GM12872 (cell line): Measurements from ENCODE around the gene SF1.

Source experiments
- TF ChIP-seq, protein P1 (sequence below): IDR thresholded peaks from 3 replicates; pipeline ENCODE4 v1.5.1; 2011; ENCODE audit warnings: low read depth, mild to moderate bottlenecking, low read length, moderate library complexity; ENCODE audit not compliant: insufficient read depth

Gene SF1

DNA sequence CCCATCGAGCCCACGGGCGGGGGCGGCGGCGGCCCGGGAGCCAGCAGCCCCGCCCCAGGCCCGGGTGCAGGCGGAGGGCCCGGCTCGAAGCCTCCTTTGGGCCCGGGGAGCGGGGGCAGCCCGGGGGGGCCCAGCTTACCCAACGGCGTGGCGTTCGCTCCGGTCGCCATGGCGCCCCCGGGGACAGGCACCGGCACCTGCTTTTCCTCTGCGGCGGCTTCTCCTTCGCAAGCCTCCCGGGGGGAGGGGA is 194 bp downstream of the SF1 start:
- TF ChIP-seq, protein P1, sequence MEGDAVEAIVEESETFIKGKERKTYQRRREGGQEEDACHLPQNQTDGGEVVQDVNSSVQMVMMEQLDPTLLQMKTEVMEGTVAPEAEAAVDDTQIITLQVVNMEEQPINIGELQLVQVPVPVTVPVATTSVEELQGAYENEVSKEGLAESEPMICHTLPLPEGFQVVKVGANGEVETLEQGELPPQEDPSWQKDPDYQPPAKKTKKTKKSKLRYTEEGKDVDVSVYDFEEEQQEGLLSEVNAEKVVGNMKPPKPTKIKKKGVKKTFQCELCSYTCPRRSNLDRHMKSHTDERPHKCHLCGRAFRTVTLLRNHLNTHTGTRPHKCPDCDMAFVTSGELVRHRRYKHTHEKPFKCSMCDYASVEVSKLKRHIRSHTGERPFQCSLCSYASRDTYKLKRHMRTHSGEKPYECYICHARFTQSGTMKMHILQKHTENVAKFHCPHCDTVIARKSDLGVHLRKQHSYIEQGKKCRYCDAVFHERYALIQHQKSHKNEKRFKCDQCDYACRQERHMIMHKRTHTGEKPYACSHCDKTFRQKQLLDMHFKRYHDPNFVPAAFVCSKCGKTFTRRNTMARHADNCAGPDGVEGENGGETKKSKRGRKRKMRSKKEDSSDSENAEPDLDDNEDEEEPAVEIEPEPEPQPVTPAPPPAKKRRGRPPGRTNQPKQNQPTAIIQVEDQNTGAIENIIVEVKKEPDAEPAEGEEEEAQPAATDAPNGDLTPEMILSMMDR = no peak

DNA sequence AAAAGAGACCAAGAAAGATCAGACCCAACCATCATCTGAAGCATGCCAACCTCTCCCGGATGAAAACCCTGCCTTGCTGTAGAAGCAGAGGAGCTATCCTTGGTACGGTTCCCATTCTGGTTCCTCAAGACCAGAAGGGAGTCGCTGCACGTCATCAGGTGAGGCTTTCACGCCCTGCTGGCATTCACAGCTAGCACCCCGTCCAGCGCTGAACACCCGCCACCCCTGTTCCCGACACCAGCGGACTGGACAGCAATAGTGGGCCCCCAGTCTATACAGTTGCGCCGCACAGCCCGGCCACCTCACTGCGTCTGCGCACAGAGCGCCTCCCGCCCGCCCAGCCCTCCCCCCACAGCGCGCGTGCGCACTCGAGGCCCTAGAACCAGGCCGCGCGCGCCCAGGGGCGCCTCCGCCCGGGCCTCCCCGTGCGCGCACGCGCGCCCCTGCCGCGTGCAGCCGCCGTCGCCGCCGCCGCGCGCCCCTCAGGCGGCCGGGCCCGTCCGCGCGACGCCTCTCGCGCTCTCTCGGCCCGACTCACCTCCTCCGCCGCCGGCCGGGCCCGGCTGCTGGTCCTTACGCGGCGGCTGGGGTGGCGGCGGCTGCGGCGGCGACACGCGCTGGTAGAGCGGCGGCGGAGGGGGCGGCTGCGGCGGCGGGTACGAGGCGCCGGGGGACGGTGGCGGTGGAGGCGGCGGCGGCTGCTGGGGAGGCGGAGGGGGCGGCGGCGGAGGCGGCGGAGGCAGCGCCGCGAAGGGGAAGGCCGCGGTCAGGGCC is 706 bp downstream of the SF1 start:
- TF ChIP-seq, protein P1 = no peak

DNA sequence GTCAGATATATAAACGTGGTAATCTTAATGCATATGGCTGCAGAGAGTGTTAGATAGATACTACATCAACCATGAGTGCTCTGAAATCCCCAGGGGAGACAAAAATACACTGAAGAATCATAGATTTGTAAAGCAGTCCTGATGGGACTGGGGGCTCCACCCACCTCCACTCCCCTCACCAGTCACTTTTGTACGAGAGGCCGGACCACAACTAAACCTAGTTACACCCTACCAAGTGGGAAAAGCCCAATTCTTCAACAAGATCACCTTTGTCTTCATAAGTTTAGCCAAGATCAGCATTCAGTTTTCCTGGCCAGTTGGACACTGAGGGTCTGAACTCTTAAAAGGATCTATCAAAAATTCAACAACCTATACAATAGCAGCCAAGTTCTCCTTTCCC is 1.5 kb downstream of the SF1 start:
- TF ChIP-seq, protein P1 = no peak

DNA sequence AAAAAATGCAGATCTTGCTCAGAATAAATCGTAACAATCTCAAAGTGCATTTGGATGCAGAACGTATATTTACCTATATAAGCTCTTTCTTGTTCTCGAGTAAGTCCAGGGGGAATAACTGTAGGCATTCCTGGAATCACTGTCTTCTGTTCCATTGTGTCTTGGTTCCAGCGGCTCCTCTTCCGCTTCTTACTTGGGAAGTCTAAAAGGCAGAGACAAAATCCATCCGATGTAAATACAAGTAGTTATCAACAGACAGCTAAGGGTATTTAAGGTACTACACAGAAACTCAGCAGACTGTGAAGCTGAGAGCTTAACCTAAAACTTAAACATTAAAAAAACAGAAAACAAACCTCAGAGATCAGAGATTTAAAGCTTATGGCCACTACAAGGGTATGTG is 1.9 kb downstream of the SF1 start:
- TF ChIP-seq, protein P1 = no peak

DNA sequence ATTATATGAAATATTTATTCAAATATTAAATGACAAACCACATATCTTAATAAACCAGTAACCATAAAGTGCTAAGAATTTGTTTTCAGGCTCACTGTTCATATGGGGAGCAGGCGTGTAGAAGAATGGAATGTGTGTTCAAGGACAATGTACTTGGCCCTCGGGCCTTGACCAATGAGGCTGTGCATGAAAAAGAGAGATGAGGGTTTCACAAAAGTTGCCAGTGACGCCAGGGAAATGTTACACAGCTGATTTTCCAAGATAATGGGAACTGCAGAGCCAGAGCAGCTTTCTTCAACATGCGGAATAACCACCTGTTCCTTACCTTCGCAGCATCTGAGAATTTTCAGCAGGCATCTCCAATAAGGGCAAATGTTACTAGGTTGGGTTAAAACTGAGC is 4.2 kb downstream of the SF1 start:
- TF ChIP-seq, protein P1 = no peak

DNA sequence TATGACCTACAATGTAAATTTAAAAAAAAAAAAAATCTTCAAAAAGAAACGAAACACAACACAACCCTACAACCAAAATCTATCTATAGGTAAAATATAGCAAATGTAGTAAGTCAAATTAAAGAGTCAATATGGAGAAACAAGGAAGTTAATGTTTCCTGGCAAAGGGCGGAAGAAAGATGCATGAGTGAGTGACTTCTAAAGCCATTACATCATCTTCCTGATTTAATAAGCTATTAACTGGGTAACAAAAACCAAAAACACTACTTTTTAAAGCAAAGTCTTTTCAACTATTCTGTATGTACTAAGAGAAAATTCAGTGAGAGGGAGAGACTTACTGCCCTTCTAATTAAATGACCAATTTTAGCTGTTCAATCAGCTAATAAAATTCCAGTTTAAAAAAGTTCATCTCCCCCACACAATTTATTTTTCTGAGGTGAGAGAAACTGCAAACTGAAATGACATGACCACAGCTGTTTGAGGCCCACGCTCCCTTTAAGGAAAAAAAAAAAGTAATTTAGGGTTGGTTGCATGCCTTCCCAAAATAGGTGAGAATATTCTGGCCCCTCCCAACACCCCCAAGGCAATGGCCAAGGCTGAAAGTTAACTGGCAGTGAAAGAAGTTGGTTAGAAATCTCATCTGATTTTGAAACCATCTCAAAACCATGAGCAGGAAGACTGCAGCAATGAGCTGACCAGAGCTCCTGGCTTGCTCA is 5.9 kb downstream of the SF1 start:
- TF ChIP-seq, protein P1 = no peak

DNA sequence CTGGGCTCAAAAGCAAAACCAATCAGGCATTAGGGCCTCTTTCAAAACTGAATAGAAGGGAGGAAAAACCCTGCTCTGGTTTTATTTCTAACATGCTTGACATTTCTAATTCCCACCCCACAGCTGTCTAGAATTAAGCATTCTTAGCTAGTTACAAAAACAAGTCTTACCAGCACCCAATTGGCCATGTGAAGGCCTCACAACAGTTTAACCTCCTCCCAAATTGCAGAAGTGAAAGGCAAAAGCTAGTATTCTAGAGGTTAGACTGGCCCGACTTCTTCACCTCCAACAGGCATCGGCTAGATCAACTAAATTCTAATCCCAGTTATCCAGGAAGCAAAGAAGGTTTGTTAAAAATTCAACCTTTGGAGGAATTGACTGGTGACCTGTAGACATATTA is 6.5 kb downstream of the SF1 start:
- TF ChIP-seq, protein P1 = no peak
